ENCODE results near the gene OSTN.

The OSTN gene

GRCh38 chr3:191235331-191236314 is 36.6 kb downstream of the OSTN start:
- peak; percentile 87 for FAIRE-seq

GRCh38 chr3:191236646-191237045 is 37.6 kb downstream of the OSTN start:
- peak; percentile 17 for FAIRE-seq

- FAIRE-seq, result no peak
These were observed 38.2 kb downstream of the OSTN start for GRCh38 chr3:191237047-191237882.

DNA sequence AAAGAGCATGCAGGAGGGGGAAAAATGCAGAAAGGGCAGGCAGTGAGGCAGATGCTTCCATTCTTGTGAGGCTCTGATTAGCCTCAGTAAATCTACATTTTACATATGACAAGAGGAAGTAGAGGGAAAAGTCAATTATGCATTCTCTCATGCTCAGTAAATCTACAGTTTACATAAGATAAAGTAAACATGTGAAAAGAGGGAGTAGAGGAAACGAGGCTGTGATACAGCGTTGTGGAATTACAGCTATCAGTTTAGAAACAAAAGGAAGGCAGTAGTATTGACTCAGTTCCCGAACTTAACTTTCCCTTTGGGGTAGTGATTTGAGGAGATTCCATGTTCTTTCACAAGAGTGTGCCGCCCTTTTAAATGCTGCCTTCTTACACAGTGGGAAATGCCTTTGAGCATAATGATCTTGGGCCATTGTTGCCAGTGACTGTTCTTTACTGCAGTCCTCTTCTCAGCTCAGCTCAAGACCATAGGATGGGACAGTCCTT is 39.3 kb downstream of the OSTN start:
- peak; percentile 97 for FAIRE-seq

GRCh38 chr3:191239407-191240031 is 40.5 kb downstream of the OSTN start:
- peak; percentile 93 for FAIRE-seq

DNA sequence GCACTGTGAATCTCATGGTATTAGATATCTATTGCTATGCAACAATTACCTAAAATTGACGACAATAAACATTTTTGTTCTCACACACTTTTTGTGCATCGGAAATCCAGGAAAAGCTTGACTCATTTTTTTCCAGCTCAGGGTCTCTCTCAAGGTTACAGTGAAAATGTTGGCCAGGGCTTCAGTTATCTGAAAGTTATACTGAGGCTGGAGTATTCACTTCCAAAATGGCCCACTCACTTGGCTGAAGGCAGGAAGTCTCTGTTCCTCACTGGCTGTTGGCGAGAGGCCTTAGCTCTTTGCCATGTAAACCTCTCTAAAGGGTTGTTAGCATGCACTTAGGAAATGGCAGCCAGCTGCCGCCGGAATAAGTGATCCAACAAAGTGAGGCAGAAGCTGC is 41.4 kb downstream of the OSTN start:
- no peak for FAIRE-seq

- peak; percentile 97 for FAIRE-seq
These were observed 45.3 kb downstream of the OSTN start for GRCh38 chr3:191244242-191244867.

- FAIRE-seq, result peak; percentile 30
These were observed 47.0 kb downstream of the OSTN start for GRCh38 chr3:191246034-191246433.

GRCh38 chr3:191246630-191247029 is 47.6 kb downstream of the OSTN start:
- no peak for FAIRE-seq

- peak; percentile 98 for FAIRE-seq
These were observed 54.2 kb downstream of the OSTN start for GRCh38 chr3:191253089-191253799.

DNA sequence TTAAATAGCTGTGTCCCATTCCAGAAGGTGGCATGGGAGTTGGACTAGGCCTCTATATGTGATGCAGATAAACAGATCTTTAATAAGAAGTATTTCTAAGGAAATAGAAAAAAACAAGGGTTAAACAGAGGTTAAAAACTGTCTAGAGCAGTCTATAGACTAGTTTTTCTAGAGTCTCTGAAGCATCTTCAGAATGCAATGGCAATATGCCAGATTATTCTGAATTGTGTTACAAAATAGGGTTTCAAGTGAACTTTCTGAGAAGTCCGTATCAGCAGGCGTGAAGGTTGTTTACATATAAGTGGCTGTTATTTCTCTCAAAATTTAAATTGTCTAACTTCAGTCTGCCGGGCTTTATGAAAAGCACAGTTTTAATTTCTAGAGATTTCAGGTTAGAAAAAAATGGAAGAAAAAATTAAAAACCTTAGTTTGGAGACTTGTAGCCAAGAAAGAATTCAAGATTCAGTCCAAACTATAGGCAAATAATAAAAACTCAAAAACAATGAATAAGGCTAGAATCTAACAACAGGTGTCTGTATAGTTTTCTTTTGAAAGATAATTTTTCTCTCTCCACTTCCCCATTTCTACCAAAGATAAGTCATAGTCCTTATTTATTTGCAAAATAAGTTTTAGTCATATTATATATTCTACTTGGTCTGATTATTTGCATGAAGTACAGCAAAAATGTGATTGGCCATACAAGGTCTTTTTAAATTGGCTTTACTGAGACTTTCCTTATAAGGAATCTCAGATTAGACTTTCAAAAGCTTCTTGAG is 55.2 kb downstream of the OSTN start:
- no peak for FAIRE-seq

DNA sequence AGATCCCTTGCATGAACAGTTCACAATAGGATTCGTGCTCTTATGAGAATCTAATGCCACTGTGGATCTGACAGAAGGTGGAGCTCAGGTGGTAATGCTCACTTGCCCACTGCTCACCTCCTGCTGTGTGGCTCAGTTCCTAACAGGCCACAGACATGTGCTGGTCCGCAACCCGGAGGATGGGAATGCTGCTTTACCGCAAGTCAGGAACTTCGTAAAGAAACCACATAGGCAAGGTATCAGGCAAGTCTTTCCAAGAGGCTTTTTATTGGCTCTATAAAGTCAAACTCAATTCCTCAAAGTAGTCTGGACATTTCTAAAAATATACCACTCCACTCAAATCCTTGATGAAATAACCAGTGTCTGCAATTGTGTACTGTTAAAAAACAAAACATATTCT is 56.1 kb downstream of the OSTN start:
- no peak for FAIRE-seq

GRCh38 chr3:191256405-191256804 is 57.4 kb downstream of the OSTN start:
- FAIRE-seq, result no peak

- no peak for FAIRE-seq
These were observed 58.2 kb downstream of the OSTN start for GRCh38 chr3:191257286-191257685.

GRCh38 chr3:191259486-191259885 is 60.4 kb downstream of the OSTN start:
- peak; percentile 99 for FAIRE-seq

- FAIRE-seq, result peak; percentile 98
These were observed 61.6 kb downstream of the OSTN start for GRCh38 chr3:191260431-191261303.

DNA sequence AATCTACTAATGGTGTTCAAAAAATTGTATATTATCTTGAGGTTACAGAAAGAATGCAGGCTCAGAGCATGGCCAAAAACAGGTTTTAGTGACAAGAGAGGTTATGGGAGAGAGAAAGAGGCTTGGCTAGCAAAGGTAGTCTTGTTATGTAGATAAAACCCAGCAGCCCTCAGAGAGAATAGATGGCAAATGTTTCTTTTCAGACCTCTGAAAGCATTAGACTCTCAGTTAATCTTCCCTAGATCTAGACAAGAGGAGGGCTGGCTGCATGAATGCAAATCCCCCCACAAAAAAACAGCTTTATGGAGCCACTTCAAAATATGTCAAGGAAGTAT is 62.2 kb downstream of the OSTN start:
- no peak for FAIRE-seq

GRCh38 chr3:191262650-191263049 is 63.6 kb downstream of the OSTN start:
- peak; percentile 94 for FAIRE-seq

GRCh38 chr3:191263365-191263764 is 64.3 kb downstream of the OSTN start:
- FAIRE-seq, result no peak

DNA sequence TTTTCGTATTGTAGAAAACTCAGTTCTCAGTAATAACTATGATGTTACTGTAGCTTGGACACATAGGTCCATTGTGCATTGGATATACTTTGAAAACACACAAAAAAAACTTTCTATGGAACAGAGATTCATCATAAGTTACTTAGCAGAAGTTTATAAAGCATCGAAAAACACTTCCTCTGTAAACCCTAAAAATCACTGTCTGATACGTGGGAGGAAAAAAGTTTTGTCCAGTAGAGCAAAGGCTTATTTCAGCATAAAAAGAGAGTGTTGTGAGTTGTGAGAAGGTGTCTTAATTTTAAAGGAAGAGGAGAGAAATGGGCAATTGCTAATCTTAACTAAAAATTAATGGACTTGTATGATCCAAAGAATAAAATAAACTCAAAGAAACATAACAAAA is 64.8 kb downstream of the OSTN start:
- FAIRE-seq, result no peak

Measured in G401.6 (cell line).